HCT116 (cell line): ENCODE measurements around the gene UBAP1L. TPM values are rescaled to one million over a fixed set of nuclear protein-coding genes. Genes with fewer than 3 reads are reported as not detected.

Source experiments
- ATAC-seq: fragments of 200-7000 bp; cut with Tn5 transposase; 2 replicates; pipeline ENCODE4 v1.9.1; 2020; ENCODE audit warnings: mild to moderate bottlenecking, moderate library complexity
- BruUV-seq: library from RNA; stranded (reverse); fragments of 400-500 nt; replicated peaks from 2 replicates; lab custom pipeline; 2021; lab: Mats Ljungman, UMichigan
- CTCF ChIA-PET: fragments of 300-600 bp; sonication (Branson Sonifier 250); formaldehyde crosslinking; loops from one replicate; lab custom pipeline; 2021; ENCODE audit warnings: antibody characterized with exemption; lab: Charles Lee
- POLR2A ChIA-PET: fragments of 300-600, 350-600 bp; sonication (Branson Sonifier 250); formaldehyde crosslinking; loops from one replicate; lab custom pipeline; 2021; ENCODE audit warnings: antibody characterized with exemption; lab: Charles Lee
- RAD21 ChIA-PET, 2 experiments: fragments of 300-600 bp; sonication (Branson Sonifier 250); formaldehyde crosslinking; loops; one replicate each; lab custom pipeline; 2023; ENCODE audit warnings: low total read pairs in 2 of 2; ENCODE audit not compliant: uncharacterized antibody in 2 of 2, unreplicated experiment in 2 of 2, low non-redundant PET in 1 of 2; lab: Charles Lee
- DNase-seq: peaks from one replicate; pipeline ENCODE4 v3.0.0-alpha.2; 2010; ENCODE audit warnings: low read depth, low spot score
- H2AFZ ChIP-seq: fragments of 200-600 bp; shearing (Covaris generic), sonication (generic); 2 replicates; pipeline ENCODE4 v1.6.1; 2017; ENCODE audit warnings: low read depth, mixed run types, mixed read lengths, antibody characterized with exemption, low read length; ENCODE audit not compliant: poor library complexity, severe bottlenecking
- H3K27ac ChIP-seq: 2 replicates; pipeline ENCODE4 v1.5.1; 2012; ENCODE audit warnings: low read depth, low read length
- H3K27me3 ChIP-seq: fragments of 200-600 bp; sonication (generic); 2 replicates; pipeline ENCODE4 v1.6.1; 2016; ENCODE audit warnings: mixed run types, low read length, mixed read lengths; ENCODE audit not compliant: insufficient read depth
- H3K36me3 ChIP-seq, 2 experiments: fragments of 200-500 bp in 1 of 2; fragments of 200-600 bp in 1 of 2; sonication (Bioruptor generic) in 1 of 2; sonication (generic) in 1 of 2; 2 replicates each; pipeline versions ENCODE4 v1.5.1 to v1.6.1; 2014 to 2016; ENCODE audit warnings: low read length in 2 of 2, inconsistent platforms in 1 of 2, mixed read lengths in 1 of 2, mixed run types in 1 of 2; ENCODE audit not compliant: insufficient read depth in 2 of 2, control insufficient read depth in 1 of 2
- H3K4me1 ChIP-seq, 2 experiments: fragments of 200-600 bp in 1 of 2; sonication (generic) in 1 of 2; 2 replicates each; pipeline versions ENCODE4 v1.5.1 to v1.6.1; 2012 to 2017; ENCODE audit warnings: low read length in 2 of 2, inconsistent platforms in 1 of 2, mild to moderate bottlenecking in 1 of 2, mixed read lengths in 1 of 2, mixed run types in 1 of 2, moderate library complexity in 1 of 2; ENCODE audit not compliant: insufficient read depth in 2 of 2, control insufficient read depth in 1 of 2
- H3K4me2 ChIP-seq: fragments of 200-600 bp; sonication (generic); 2 replicates; pipeline ENCODE4 v1.6.1; 2017; ENCODE audit warnings: mixed run types, low read length, mixed read lengths
- H3K4me3 ChIP-seq, 2 experiments: fragments of 200-600 bp in 1 of 2; sonication (generic) in 1 of 2; replicated peaks in 1 of 2; 2 replicates each; pipeline ENCODE4 v1.5.1; 2011 to 2016; ENCODE audit warnings: low read length in 2 of 2, control low read depth in 1 of 2, low read depth in 1 of 2, mild to moderate bottlenecking in 1 of 2, mixed read lengths in 1 of 2, mixed run types in 1 of 2
- H3K79me2 ChIP-seq: fragments of 200-600 bp; sonication (generic); 2 replicates; pipeline ENCODE4 v1.6.1; 2017; ENCODE audit warnings: mild to moderate bottlenecking, mixed run types, low read length, moderate library complexity, mixed read lengths; ENCODE audit not compliant: insufficient read depth
- H3K9ac ChIP-seq: fragments of 200-600 bp; sonication (generic); 2 replicates; pipeline ENCODE4 v1.6.1; 2016; ENCODE audit warnings: low read length, mixed read lengths
- H3K9me2 ChIP-seq: fragments of 200-600 bp; sonication (generic), shearing (Covaris generic); 2 replicates; pipeline ENCODE4 v1.6.1; 2017; ENCODE audit warnings: mixed run types, mild to moderate bottlenecking, moderate library complexity; ENCODE audit not compliant: insufficient read depth
- H3K9me3 ChIP-seq, 2 experiments: fragments of 200-500 bp in 1 of 2; fragments of 200-600 bp in 1 of 2; sonication (Bioruptor generic) in 1 of 2; sonication (generic) in 1 of 2; 2 replicates each; pipeline ENCODE4 v1.6.1; 2014 to 2017; ENCODE audit warnings: low read length in 2 of 2, mixed read lengths in 2 of 2, inconsistent platforms in 1 of 2, low read depth in 1 of 2, mild to moderate bottlenecking in 1 of 2, mixed run types in 1 of 2, moderate library complexity in 1 of 2; ENCODE audit not compliant: control insufficient read depth in 1 of 2, insufficient read depth in 1 of 2
- H4K20me1 ChIP-seq: fragments of 200-600 bp; sonication (generic), shearing (Covaris generic); 2 replicates; pipeline ENCODE4 v1.6.1; 2017; ENCODE audit warnings: mixed run types, mild to moderate bottlenecking, moderate library complexity; ENCODE audit not compliant: insufficient read depth
- CBX3 ChIP-seq: IDR thresholded peaks from 2 replicates; pipeline ENCODE4 v1.6.1; 2012; ENCODE audit warnings: low read depth
- ELF1 ChIP-seq: IDR thresholded peaks from 2 replicates; pipeline ENCODE4 v1.6.1; 2012; ENCODE audit warnings: low read depth, borderline replicate concordance
- EZH2 ChIP-seq: fragments of 200-600 bp; sonication (generic); IDR thresholded peaks from 2 replicates; pipeline ENCODE4 v1.6.1; 2017; ENCODE audit warnings: antibody characterized with exemption, mixed run types
- EZH2phosphoT487 ChIP-seq: fragments of 200-600 bp; IDR thresholded peaks from 2 replicates; pipeline ENCODE4 v1.6.1; 2018; ENCODE audit warnings: antibody characterized with exemption, borderline replicate concordance
- POLR2AphosphoS5 ChIP-seq: IDR thresholded peaks from 2 replicates; pipeline ENCODE4 v1.6.1; 2011; ENCODE audit warnings: mild to moderate bottlenecking, low read depth, low read length, moderate library complexity
- SIN3A ChIP-seq: IDR thresholded peaks from 2 replicates; pipeline ENCODE4 v1.6.1; 2012; ENCODE audit warnings: low read depth
- TCF7L2 ChIP-seq: IDR thresholded peaks from 2 replicates; pipeline ENCODE4 v1.7.0; 2011; ENCODE audit warnings: borderline replicate concordance, inconsistent platforms; ENCODE audit not compliant: insufficient read depth, insufficient read length; ENCODE audit errors: extremely low read depth
- YY1 ChIP-seq: IDR thresholded peaks from 2 replicates; pipeline ENCODE4 v1.6.1; 2011; ENCODE audit warnings: low read length, low read depth, moderate library complexity, mild to moderate bottlenecking; ENCODE audit not compliant: insufficient replicate concordance; ENCODE audit errors: extremely low read depth
- ZFX ChIP-seq: fragments of 450-650 bp; IDR thresholded peaks from 2 replicates; pipeline ENCODE4 v1.6.1; 2017
- ZNF274 ChIP-seq: fragments of 200-500 bp; sonication (Bioruptor generic); IDR thresholded peaks from 2 replicates; pipeline ENCODE4 v1.6.1; 2014; ENCODE audit warnings: mild to moderate bottlenecking, low read depth, low read length, inconsistent platforms
- intact Hi-C: fragments of 100-400 bp; cut with micrococcal nuclease; formaldehyde crosslinking; loops from 2 replicates; pipeline ENCODE4 v1.10.0; 2022
- total RNA-seq: library from RNA; stranded (reverse); gene quantifications from one replicate; pipeline ENCODE4 v1.2.1, GENCODE V29; 2021; ENCODE audit not compliant: unreplicated experiment
- TF ChIP-seq, protein P1 (sequence below): IDR thresholded peaks from 2 replicates; pipeline ENCODE4 v1.6.1; 2011; ENCODE audit warnings: mild to moderate bottlenecking, low read length, moderate library complexity; ENCODE audit not compliant: insufficient replicate concordance; ENCODE audit errors: extremely low read depth
- TF ChIP-seq, protein P2 (sequence below): IDR thresholded peaks from 2 replicates; pipeline ENCODE4 v1.6.1; 2012
- TF ChIP-seq, protein P3 (sequence below): IDR thresholded peaks from 2 replicates; pipeline ENCODE4 v1.6.1; 2012

The UBAP1L gene
- total RNA-seq, 1 experiment from 2014 or later = 4.0 TPM

DNA sequence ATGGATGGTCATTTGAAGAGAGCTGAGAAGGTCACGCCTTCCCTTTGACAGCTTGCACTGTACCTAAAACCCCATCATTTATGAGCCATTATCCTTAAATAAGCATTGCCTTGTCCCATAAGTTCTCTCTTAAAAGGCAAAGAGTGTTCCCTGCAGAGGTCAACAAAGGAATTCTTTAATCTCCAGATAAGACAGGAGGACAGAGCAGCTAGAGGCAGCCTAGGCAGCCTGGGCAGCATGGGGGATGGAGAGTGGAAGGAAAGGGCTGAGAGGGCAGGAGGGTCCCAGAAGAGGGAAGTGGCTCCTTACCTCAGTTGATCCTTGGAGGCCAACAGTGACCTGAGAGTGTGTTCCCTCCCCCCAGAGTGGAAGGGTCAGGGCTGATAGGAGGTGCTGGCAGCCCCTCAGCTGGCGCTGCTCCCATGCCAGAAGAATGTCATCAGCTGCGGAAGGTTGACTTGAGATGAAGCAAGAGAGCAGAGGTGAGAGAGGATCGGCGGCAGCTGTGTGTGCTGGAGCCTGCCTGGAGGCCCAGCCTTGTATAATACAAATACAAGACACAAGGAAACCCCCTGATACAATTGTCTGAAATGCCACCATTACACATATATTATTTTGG lies 25.7 kb downstream of the UBAP1L start:
- no TSS peak for BruUV-seq
- Histone ChIP-seq H3K4me1 (no peaks in the 10 kb centered on the region), H3K4me2 (no peak overlapping the region), H3K9me3 (no peaks in the 10 kb centered on the region), H3K79me2 (no peaks in the 10 kb centered on the region), H3K27ac (no peak overlapping the region), H3K36me3 (no peaks in the 10 kb centered on the region), H3K9ac (no peak overlapping the region), H3K27me3 (no peaks in the 10 kb centered on the region), H4K20me1 (no peaks in the 10 kb centered on the region), H2AFZ (no peak overlapping the region), H3K4me3 (no peak overlapping the region), H3K9me2 (no peaks in the 10 kb centered on the region)
- TF ChIP-seq ZFX (no peak), SIN3A (no peak), EZH2phosphoT487 (no peak), TCF7L2 (no peak), EZH2 (no peak), ZNF274 (no peak), YY1 (no peak), ELF1 (no peak), CBX3 (no peak), POLR2AphosphoS5 (no peak)
- TF ChIP-seq, protein P1, sequence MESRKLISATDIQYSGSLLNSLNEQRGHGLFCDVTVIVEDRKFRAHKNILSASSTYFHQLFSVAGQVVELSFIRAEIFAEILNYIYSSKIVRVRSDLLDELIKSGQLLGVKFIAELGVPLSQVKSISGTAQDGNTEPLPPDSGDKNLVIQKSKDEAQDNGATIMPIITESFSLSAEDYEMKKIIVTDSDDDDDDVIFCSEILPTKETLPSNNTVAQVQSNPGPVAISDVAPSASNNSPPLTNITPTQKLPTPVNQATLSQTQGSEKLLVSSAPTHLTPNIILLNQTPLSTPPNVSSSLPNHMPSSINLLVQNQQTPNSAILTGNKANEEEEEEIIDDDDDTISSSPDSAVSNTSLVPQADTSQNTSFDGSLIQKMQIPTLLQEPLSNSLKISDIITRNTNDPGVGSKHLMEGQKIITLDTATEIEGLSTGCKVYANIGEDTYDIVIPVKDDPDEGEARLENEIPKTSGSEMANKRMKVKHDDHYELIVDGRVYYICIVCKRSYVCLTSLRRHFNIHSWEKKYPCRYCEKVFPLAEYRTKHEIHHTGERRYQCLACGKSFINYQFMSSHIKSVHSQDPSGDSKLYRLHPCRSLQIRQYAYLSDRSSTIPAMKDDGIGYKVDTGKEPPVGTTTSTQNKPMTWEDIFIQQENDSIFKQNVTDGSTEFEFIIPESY = no peak
- TF ChIP-seq, protein P2, sequence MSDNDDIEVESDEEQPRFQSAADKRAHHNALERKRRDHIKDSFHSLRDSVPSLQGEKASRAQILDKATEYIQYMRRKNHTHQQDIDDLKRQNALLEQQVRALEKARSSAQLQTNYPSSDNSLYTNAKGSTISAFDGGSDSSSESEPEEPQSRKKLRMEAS = no peak
- TF ChIP-seq, protein P3, sequence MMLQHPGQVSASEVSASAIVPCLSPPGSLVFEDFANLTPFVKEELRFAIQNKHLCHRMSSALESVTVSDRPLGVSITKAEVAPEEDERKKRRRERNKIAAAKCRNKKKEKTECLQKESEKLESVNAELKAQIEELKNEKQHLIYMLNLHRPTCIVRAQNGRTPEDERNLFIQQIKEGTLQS = no peak
- ChIA-PET POLR2A (no interaction called here), CTCF (interaction anchor here (1.4 kb wide), 1 partner anchor 12 kb away, joined by 5 read pairs; no protein-coding TSS in a partner anchor), RAD21 (no interaction called here)
- no peak for ATAC-seq
- DNase-seq = no peak
- intact Hi-C loops = no loop called here
